ENCODE measurements around the gene LPP. TPM values are rescaled to one million over a fixed set of nuclear protein-coding genes. Genes with fewer than 3 reads are reported as not detected.

LPP gene
- total and polyA plus RNA-seq, 2 of the 13 experiments (the other 11 are each of a cell fraction or from before 2014, with no cell fraction given), result 19.2 to 29.9 TPM

- TF ChIP-seq HNF1A (IDR thresholded peaks at IDR 0.05; ENCODE audit: low read depth) (peak; percentile 72), HNF1A (CRISPR knock-in tag; IDR thresholded peaks at IDR 0.05; ENCODE audit: borderline replicate concordance) (peak; percentile 94), TEAD2 (CRISPR knock-in tag; IDR thresholded peaks at IDR 0.05) (no peak), THAP11 (CRISPR knock-in tag; IDR thresholded peaks at IDR 0.05) (peak; percentile 51; the same call in 1 of the 2 replicates), ZXDC (CRISPR knock-in tag; IDR thresholded peaks at IDR 0.05) (no peak), PCBP2 (optimal IDR thresholded peaks at IDR 0.05; ENCODE audit: low read depth, low read length, poor library complexity, severe bottlenecking) (no peak), ZNF33B (CRISPR knock-in tag; IDR thresholded peaks at IDR 0.05) (no peak), ZNF775 (CRISPR knock-in tag; IDR thresholded peaks at IDR 0.05; ENCODE audit: borderline replicate concordance) (peak; percentile 88; the same call in 1 of the 2 replicates), NFYB (CRISPR knock-in tag; IDR thresholded peaks at IDR 0.05) (no peak), ETS1 (CRISPR knock-in tag; IDR thresholded peaks at IDR 0.05) (0 out of 2 replicates have a peak, but pooled peaks have one; percentile 64), ZNF432 (CRISPR knock-in tag; IDR thresholded peaks at IDR 0.05; ENCODE audit: borderline replicate concordance) (no peak), GABPA (IDR thresholded peaks at IDR 0.05; ENCODE audit: low read depth, low read length) (no peak), GABPA (CRISPR knock-in tag; IDR thresholded peaks at IDR 0.05; ENCODE audit: low read depth) (peak; percentile 44)
- TF ChIP-seq, protein P1, sequence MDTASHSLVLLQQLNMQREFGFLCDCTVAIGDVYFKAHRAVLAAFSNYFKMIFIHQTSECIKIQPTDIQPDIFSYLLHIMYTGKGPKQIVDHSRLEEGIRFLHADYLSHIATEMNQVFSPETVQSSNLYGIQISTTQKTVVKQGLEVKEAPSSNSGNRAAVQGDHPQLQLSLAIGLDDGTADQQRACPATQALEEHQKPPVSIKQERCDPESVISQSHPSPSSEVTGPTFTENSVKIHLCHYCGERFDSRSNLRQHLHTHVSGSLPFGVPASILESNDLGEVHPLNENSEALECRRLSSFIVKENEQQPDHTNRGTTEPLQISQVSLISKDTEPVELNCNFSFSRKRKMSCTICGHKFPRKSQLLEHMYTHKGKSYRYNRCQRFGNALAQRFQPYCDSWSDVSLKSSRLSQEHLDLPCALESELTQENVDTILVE (CRISPR knock-in tag; IDR thresholded peaks at IDR 0.05), result peak; percentile 67; the same call in 1 of the 2 replicates
- TF ChIP-seq, protein P2, sequence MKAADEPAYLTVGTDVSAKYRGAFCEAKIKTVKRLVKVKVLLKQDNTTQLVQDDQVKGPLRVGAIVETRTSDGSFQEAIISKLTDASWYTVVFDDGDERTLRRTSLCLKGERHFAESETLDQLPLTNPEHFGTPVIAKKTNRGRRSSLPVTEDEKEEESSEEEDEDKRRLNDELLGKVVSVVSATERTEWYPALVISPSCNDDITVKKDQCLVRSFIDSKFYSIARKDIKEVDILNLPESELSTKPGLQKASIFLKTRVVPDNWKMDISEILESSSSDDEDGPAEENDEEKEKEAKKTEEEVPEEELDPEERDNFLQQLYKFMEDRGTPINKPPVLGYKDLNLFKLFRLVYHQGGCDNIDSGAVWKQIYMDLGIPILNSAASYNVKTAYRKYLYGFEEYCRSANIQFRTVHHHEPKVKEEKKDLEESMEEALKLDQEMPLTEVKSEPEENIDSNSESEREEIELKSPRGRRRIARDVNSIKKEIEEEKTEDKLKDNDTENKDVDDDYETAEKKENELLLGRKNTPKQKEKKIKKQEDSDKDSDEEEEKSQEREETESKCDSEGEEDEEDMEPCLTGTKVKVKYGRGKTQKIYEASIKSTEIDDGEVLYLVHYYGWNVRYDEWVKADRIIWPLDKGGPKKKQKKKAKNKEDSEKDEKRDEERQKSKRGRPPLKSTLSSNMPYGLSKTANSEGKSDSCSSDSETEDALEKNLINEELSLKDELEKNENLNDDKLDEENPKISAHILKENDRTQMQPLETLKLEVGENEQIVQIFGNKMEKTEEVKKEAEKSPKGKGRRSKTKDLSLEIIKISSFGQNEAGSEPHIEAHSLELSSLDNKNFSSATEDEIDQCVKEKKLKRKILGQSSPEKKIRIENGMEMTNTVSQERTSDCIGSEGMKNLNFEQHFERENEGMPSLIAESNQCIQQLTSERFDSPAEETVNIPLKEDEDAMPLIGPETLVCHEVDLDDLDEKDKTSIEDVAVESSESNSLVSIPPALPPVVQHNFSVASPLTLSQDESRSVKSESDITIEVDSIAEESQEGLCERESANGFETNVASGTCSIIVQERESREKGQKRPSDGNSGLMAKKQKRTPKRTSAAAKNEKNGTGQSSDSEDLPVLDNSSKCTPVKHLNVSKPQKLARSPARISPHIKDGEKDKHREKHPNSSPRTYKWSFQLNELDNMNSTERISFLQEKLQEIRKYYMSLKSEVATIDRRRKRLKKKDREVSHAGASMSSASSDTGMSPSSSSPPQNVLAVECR (CRISPR knock-in tag; IDR thresholded peaks at IDR 0.05; ENCODE audit: borderline replicate concordance), result peak; percentile 28; the same call in 1 of the 2 replicates
Observed at GRCh38 chr3:188294823-188295487, 141.0 kb downstream of the LPP start (continued).
